ENCODE data around the gene MYBPC1. TPM values are rescaled to one million over a fixed set of nuclear protein-coding genes. Genes with fewer than 3 reads are reported as not detected.

MYBPC1 gene
- total and polyA plus RNA-seq, 2 of the 13 experiments (the other 11 are each of a cell fraction or from before 2014, with no cell fraction given), result 0.31 to 0.53 TPM

GRCh38 chr12:101670007-101670671, 75.4 kb downstream of the MYBPC1 start:
- POLR2A ChIA-PET, result no interaction called here
- Histone ChIP-seq H3K4me1 (ENCODE audit: insufficient read depth, low read length) (peaks cover 72% of the 10 kb centered on the region), H3K79me2 (ENCODE audit: insufficient read depth, low read length) (no peaks in the 10 kb centered on the region), H3K4me2 (ENCODE audit: low read depth, low read length) (peak overlapping the region; percentile 61), H3K9me3 (ENCODE audit: low read length) (no peaks in the 10 kb centered on the region), H3K27me3 (ENCODE audit: control insufficient read depth in 1 of 2, insufficient read depth in 2 of 2, low read length in 2 of 2) (no peaks in the 10 kb centered on the region), H3K9ac (ENCODE audit: insufficient read depth, low read depth, low read length) (0 out of 2 replicates have a peak overlapping the region, but pooled peaks have one; percentile 29), H3K4me3 (replicated peaks in 1 of 3; ENCODE audit: insufficient read depth in 1 of 3, low read depth in 2 of 3, low read length in 3 of 3) (peak overlapping the region in 1 of 3 experiments; percentile 9; a peak in 1 of 6 replicates), H3K27ac (ENCODE audit: extremely low read length, insufficient read depth, low read length) (peak overlapping the region; percentile 43), H2AFZ (ENCODE audit: low read length) (peak overlapping the region; percentile 60), H3K36me3 (replicated peaks in 1 of 2; ENCODE audit: control insufficient read depth in 1 of 2, insufficient read depth in 2 of 2, low read length in 2 of 2) (no peaks in the 10 kb centered on the region), H4K20me1 (ENCODE audit: insufficient read depth, low read length) (no peaks in the 10 kb centered on the region)
- intact Hi-C loops (cut with micrococcal nuclease; ENCODE audit: unreplicated experiment), result loop anchor here (1.0 to 5.0 kb wide), 3 partner anchors 27 to 100 kb away; partner anchors contain the start of gene CHPT1
- in situ Hi-C loops (cut with HindIII; ENCODE audit: extremely low pct_ligation_motif_present, low pct_unique_long_range_greater_than_20kb), result no loop called here
- no TSS peak for BruUV-seq (replicated peaks)
- peak; percentile 74 for ATAC-seq
- FAIRE-seq, result peak; percentile 82
- CTCF ChIA-PET (ENCODE audit: low intra/inter-chr PET ratio, low total read pairs), result interaction anchor here (0.9 to 1.8 kb wide), 3 partner anchors 28 to 100 kb away, joined by 3 to 6 read pairs (median 3); no protein-coding TSS in a partner anchor
- peak; percentile 66 for DNase-seq (ENCODE audit: low spot score)
- WGBS (ENCODE audit: low lambda C conversion rate), result 32% methylated on average over 6 of the region's 6 CpGs
- no peak for TF ChIP-seq MXD1 (CRISPR knock-in tag; IDR thresholded peaks at IDR 0.05)
- TF ChIP-seq CEBPB (IDR thresholded peaks at IDR 0.05; ENCODE audit: borderline replicate concordance, low read depth, low read length), result peak; percentile 38; the same call in 1 of the 2 replicates
- no peak for TF ChIP-seq BCL6 (CRISPR knock-in tag; IDR thresholded peaks at IDR 0.05)
- TF ChIP-seq ISX (CRISPR knock-in tag; conservative IDR thresholded peaks at IDR 0.05), result no peak
- no peak for TF ChIP-seq ZNF841 (CRISPR knock-in tag; IDR thresholded peaks at IDR 0.05; ENCODE audit: borderline replicate concordance)
- TF ChIP-seq RXRB (CRISPR knock-in tag; IDR thresholded peaks at IDR 0.05; ENCODE audit: borderline replicate concordance), result peak; percentile 14; the same call in 1 of the 2 replicates
- peak; percentile 62 for TF ChIP-seq STAG1 (CRISPR knock-in tag; IDR thresholded peaks at IDR 0.05)
- TF ChIP-seq SPEN (CRISPR knock-in tag; IDR thresholded peaks at IDR 0.05; ENCODE audit: low read depth), result no peak
- TF ChIP-seq ZNF235 (CRISPR knock-in tag; IDR thresholded peaks at IDR 0.05; ENCODE audit: borderline replicate concordance), result no peak
- no peak for TF ChIP-seq RCOR2 (CRISPR knock-in tag; IDR thresholded peaks at IDR 0.05)
- TF ChIP-seq ZBTB42 (CRISPR knock-in tag; IDR thresholded peaks at IDR 0.05), result no peak
- no peak for TF ChIP-seq ZNF446 (CRISPR knock-in tag; IDR thresholded peaks at IDR 0.05)
- TF ChIP-seq ZNF432 (CRISPR knock-in tag; IDR thresholded peaks at IDR 0.05; ENCODE audit: borderline replicate concordance), result no peak
- TF ChIP-seq ATRX (CRISPR knock-in tag; IDR thresholded peaks at IDR 0.05; ENCODE audit: borderline replicate concordance), result no peak
- peak; percentile 31 for TF ChIP-seq SAP130 (CRISPR knock-in tag; IDR thresholded peaks at IDR 0.05; ENCODE audit: low read depth)
- TF ChIP-seq ZNF329 (CRISPR knock-in tag; IDR thresholded peaks at IDR 0.05; ENCODE audit: low read depth), result no peak
- peak; percentile 95 for TF ChIP-seq SMC3 (IDR thresholded peaks at IDR 0.05; ENCODE audit: low read length)
- TF ChIP-seq ZBTB8A (CRISPR knock-in tag; IDR thresholded peaks at IDR 0.05; ENCODE audit: borderline replicate concordance, low read depth), result no peak
- TF ChIP-seq CTCF (CRISPR knock-in tag; IDR thresholded peaks at IDR 0.05), result peak; percentile 77
- TF ChIP-seq AHR (CRISPR knock-in tag; IDR thresholded peaks at IDR 0.05), result no peak
- TF ChIP-seq HIVEP1 (CRISPR knock-in tag; IDR thresholded peaks at IDR 0.05), result no peak
- no peak for TF ChIP-seq KDM3A (CRISPR knock-in tag; IDR thresholded peaks at IDR 0.05; ENCODE audit: low read depth)
- TF ChIP-seq KDM4B (CRISPR knock-in tag; IDR thresholded peaks at IDR 0.05), result 0 out of 2 replicates have a peak, but pooled peaks have one; percentile 25
- no peak for TF ChIP-seq PTBP1 (IDR thresholded peaks at IDR 0.05; ENCODE audit: low read depth, low read length, poor library complexity, severe bottlenecking)
- TF ChIP-seq ZNF205 (CRISPR knock-in tag; IDR thresholded peaks at IDR 0.05), result no peak
- no peak for TF ChIP-seq WIZ (CRISPR knock-in tag; IDR thresholded peaks at IDR 0.05)
